Body of pancreas (tissue), 4 donors: Measurements from ENCODE around the gene ZNF77. TPM values are rescaled to one million over a fixed set of nuclear protein-coding genes. Genes with fewer than 3 reads are reported as not detected.
"Not testable (repeated sequence)": the region's sequence is repeated elsewhere in the genome, so short reads cannot be mapped to it uniquely, and the experiment has no call there.

Source experiments
- ATAC-seq: fragments of 150-250 bp; one replicate; pipeline ENCODE4 v1.9.1; 2016
- DNase-seq, 4 donors: peaks; one replicate each; pipeline ENCODE4 v3.0.0-alpha.2; 2019
- H3K27ac ChIP-seq, 4 donors: fragments of 200-600 bp; sonication (generic); 1 replicate in 3 of 4; 2 replicates in 1 of 4; pipeline versions ENCODE4 v1.5.1 to v1.6.1; 2016 to 2019; ENCODE audit warnings: mild to moderate bottlenecking in 1 of 4, mixed read lengths in 1 of 4, moderate library complexity in 1 of 4
- H3K27me3 ChIP-seq, 2 donors: fragments of 200-600 bp; sonication (generic); one replicate each; pipeline ENCODE4 v1.6.0; 2016; ENCODE audit warnings: mild to moderate bottlenecking in 1 of 2
- H3K36me3 ChIP-seq, 2 donors: fragments of 200-600 bp; sonication (generic); replicated peaks in 1 of 2; 2 replicates each; pipeline ENCODE4 v1.5.1; 2016; ENCODE audit warnings: low read depth in 2 of 2; ENCODE audit not compliant: insufficient read depth in 1 of 2
- H3K4me1 ChIP-seq: fragments of 200-600 bp; sonication (generic); one replicate; pipeline ENCODE4 v1.6.0; 2016
- H3K4me3 ChIP-seq, 2 donors: fragments of 200-600 bp; sonication (generic); 1 replicate in 1 of 2; 2 replicates in 1 of 2; pipeline ENCODE4 v1.5.1; 2016 to 2019
- H3K9me3 ChIP-seq, 3 donors: fragments of 200-600 bp; sonication (generic); 1 replicate in 2 of 3; 2 replicates in 1 of 3; pipeline ENCODE4 v1.5.1; 2016
- CTCF ChIP-seq, 7 experiments: fragments of 450-650 bp in 4 of 7; fragments of 200-600 bp in 3 of 7; sonication (generic) in 3 of 7; IDR thresholded peaks; one replicate each; pipeline ENCODE4 v1.5.1; 2016 to 2019; ENCODE audit warnings: antibody characterized with exemption in 7 of 7
- POLR2A ChIP-seq, 3 donors: fragments of 450-650 bp; IDR thresholded peaks; one replicate each; pipeline ENCODE4 v1.6.1; 2016; ENCODE audit warnings: antibody characterized with exemption in 3 of 3, mild to moderate bottlenecking in 2 of 3
- WGBS, 2 donors: methylation state at CpG; one replicate each; pipeline ENCODE4 v1.1.5; 2017; 5-methylcytosine and 5-hydroxymethylcytosine counted together
- intact Hi-C: fragments of 100-400 bp; cut with DNase I; formaldehyde crosslinking; loops from one replicate; pipeline ENCODE4 v1.15.1; 2023
- total RNA-seq, 2 donors: library from RNA; depleted of rRNA; stranded (reverse); fragments of >200 nt; gene quantifications; one replicate each; pipeline ENCODE4 v1.1.0, GENCODE V29; 2016

Gene ZNF77
- total RNA-seq = 1 to 10 TPM; 3.3 to 6.2 TPM

GRCh38 chr19:2944775-2945574, at the start of gene ZNF77:
Gene ZNF77 (minus strand): TSS chr19:2944971. CDS start chr19:2944840, 131 bp downstream.
- intact Hi-C loops = loop anchor here (5.0 kb wide), 1 partner anchor 48 kb away; no protein-coding TSS in a partner anchor
- Histone ChIP-seq H3K4me3 (peak within 1 kb of the TSS; percentile 57 to 76), H3K36me3 (no peaks in the 10 kb centered on the region), H3K9me3 (no peaks in the 10 kb centered on the region), H3K27me3 (no peaks in the 10 kb centered on the region), H3K4me1 (peaks cover 26% of the 10 kb centered on the region), H3K27ac (peak within 1 kb of the TSS; percentile 58 to 97 (median 86))
- DNase-seq (peak; percentile 99 to 100 (median 99)), ATAC-seq (peak; percentile 99)
- 0 to 1% methylated on average over 2 to 72 of the region's 74 CpGs for WGBS, 2 donors
- peak; percentile 63 to 80 (median 79) for TF ChIP-seq POLR2A (IDR thresholded peaks at IDR 0.05)
- peak in 4 of 7 experiments; percentile 27 to 36 (median 28) for TF ChIP-seq CTCF (IDR thresholded peaks at IDR 0.05)

- TF ChIP-seq CTCF (IDR thresholded peaks at IDR 0.05) = no peak
- no peak for TF ChIP-seq POLR2A (IDR thresholded peaks at IDR 0.05)
- Histone ChIP-seq H3K4me1 (no peaks in the 10 kb centered on the region), H3K27ac (no peak overlapping the region), H3K36me3 (peaks cover 0 to 1% of the 10 kb centered on the region in 2 donors), H3K9me3 (no peaks in the 10 kb centered on the region), H3K27me3 (no peaks in the 10 kb centered on the region), H3K4me3 (no peak overlapping the region)
- ATAC-seq = no peak
- 76% methylated on average over 9 of the region's 9 CpGs; no CpG with 5 or more reads in 1 of the 2 donors for WGBS, 2 donors
- no peak for DNase-seq
- intact Hi-C loops = no loop called here
These were observed 48.8 kb upstream of the ZNF77 start for GRCh38 chr19:2993579-2993978.

GRCh38 chr19:2992958-2993357, 48.2 kb upstream of the ZNF77 start:
- Histone ChIP-seq H3K36me3 (no peaks in the 10 kb centered on the region), H3K4me1 (no peaks in the 10 kb centered on the region), H3K4me3 (no peak overlapping the region), H3K27me3 (no peaks in the 10 kb centered on the region), H3K27ac (no peak overlapping the region), H3K9me3 (no peaks in the 10 kb centered on the region)
- TF ChIP-seq CTCF (IDR thresholded peaks at IDR 0.05) (no peak), POLR2A (IDR thresholded peaks at IDR 0.05) (no peak)
- DNase-seq (no peak), ATAC-seq (no peak)
- 81 to 83% methylated on average over 12 to 14 of the region's 14 CpGs for WGBS, 2 donors
- intact Hi-C loops = no loop called here

- H3K27ac ChIP-seq, DNase-seq, ATAC-seq, H3K36me3 ChIP-seq, H3K9me3 ChIP-seq, H3K4me3 ChIP-seq, H3K27me3 ChIP-seq, H3K4me1 ChIP-seq, intact Hi-C loops: not testable (repeated sequence)
- WGBS, 2 donors = 83 to 91% methylated on average over 11 of the region's 11 CpGs
These were observed 47.6 kb upstream of the ZNF77 start for GRCh38 chr19:2992333-2992732.

- H3K4me1 ChIP-seq = peaks cover 2% of the 10 kb centered on the region
- DNase-seq = no peak
- no peaks in the 10 kb centered on the region for H3K27me3 ChIP-seq
- TF ChIP-seq CTCF (IDR thresholded peaks at IDR 0.05) (no peak), POLR2A (IDR thresholded peaks at IDR 0.05) (no peak)
- H3K9me3 ChIP-seq = no peaks in the 10 kb centered on the region
- no peaks in the 10 kb centered on the region for H3K36me3 ChIP-seq
- no peak for ATAC-seq
- no peak overlapping the region for H3K27ac ChIP-seq
- WGBS, 2 donors = 93 to 95% methylated on average over 8 to 15 of the region's 15 CpGs
- intact Hi-C loops = no loop called here
- H3K4me3 ChIP-seq = no peak overlapping the region
These were observed 44.6 kb upstream of the ZNF77 start for GRCh38 chr19:2989236-2989946.
